Measurements from ENCODE around the gene SPHK2.
A peak's percentile ranks its signal among the peaks of the same experiment; 100 is the strongest.
"Not testable (repeated sequence)": the region's sequence is repeated elsewhere in the genome, so short reads cannot be mapped to it uniquely, and the experiment has no call there.

Gene SPHK2

GRCh38 chr19:48625891-48626327 lies 6.6 kb downstream of the SPHK2 start:
- Histone ChIP-seq H3K4me3 (ENCODE audit: low read length in 2 of 2) (no peak overlapping the region), H3K36me3 (ENCODE audit: control insufficient read depth in 2 of 2, insufficient read depth in 2 of 2, low read length in 2 of 2) (peaks cover 0 to 3% of the 10 kb centered on the region in 2 donors), H3K4me1 (ENCODE audit: control insufficient read depth, insufficient read depth, low read length) (peaks cover 43% of the 10 kb centered on the region), H3K9me3 (ENCODE audit: control insufficient read depth in 2 of 2, low read length in 2 of 2) (no peaks in the 10 kb centered on the region), H3K27ac (ENCODE audit: low read length) (no peak overlapping the region), H3K27me3 (ENCODE audit: control insufficient read depth in 1 of 2, insufficient read depth in 2 of 2, low read length in 2 of 2) (no peaks in the 10 kb centered on the region), H3K9ac (ENCODE audit: low read length in 2 of 2) (no peak overlapping the region)

DNA sequence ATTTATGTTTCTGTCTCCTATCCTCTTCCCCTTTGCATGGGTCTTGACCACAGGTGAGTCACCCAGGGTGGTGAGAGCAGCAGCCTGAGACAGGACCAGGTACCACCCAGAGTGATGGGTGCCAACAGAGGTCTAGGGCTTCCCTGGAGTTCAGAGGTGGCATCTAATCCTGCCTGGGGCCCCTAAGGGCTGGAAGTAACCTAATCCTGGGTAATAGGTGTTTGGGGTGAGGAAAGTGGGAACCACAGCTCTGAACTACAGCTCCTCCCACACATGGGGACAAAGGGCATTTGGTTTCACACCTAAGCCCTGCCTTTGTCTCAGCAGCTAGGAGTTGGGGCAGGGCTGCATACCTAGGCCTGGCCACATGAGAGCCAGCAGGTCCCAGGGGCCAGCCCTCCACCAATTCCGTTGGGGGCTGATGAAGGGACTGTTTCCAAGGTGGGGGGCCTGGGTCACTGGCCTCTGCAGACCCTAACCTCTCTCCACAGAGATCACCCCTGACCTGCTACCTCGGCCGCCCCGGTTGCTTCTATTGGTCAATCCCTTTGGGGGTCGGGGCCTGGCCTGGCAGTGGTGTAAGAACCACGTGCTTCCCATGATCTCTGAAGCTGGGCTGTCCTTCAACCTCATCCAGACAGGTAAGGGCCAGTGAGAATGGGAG lies 8.0 kb downstream of the SPHK2 start:
- no peak overlapping the region for H3K9ac ChIP-seq (ENCODE audit: low read length in 2 of 2)
- H3K9me3 ChIP-seq (ENCODE audit: control insufficient read depth in 2 of 2, low read length in 2 of 2), result no peaks in the 10 kb centered on the region
- peaks cover 0 to 10% of the 10 kb centered on the region in 2 donors for H3K36me3 ChIP-seq (ENCODE audit: control insufficient read depth in 2 of 2, insufficient read depth in 2 of 2, low read length in 2 of 2)
- H3K27ac ChIP-seq (ENCODE audit: low read length), result no peak overlapping the region
- H3K27me3 ChIP-seq (ENCODE audit: control insufficient read depth in 1 of 2, insufficient read depth in 2 of 2, low read length in 2 of 2), result no peaks in the 10 kb centered on the region
- H3K4me3 ChIP-seq (ENCODE audit: low read length in 2 of 2), result no peak overlapping the region
- H3K4me1 ChIP-seq (ENCODE audit: control insufficient read depth, insufficient read depth, low read length), result peaks cover 52% of the 10 kb centered on the region

GRCh38 chr19:48627865-48628314 lies 8.6 kb downstream of the SPHK2 start:
- no peak overlapping the region for H3K4me3 ChIP-seq (ENCODE audit: low read length in 2 of 2)
- no peaks in the 10 kb centered on the region for H3K27me3 ChIP-seq (ENCODE audit: control insufficient read depth in 1 of 2, insufficient read depth in 2 of 2, low read length in 2 of 2)
- no peak overlapping the region for H3K9ac ChIP-seq (ENCODE audit: low read length in 2 of 2)
- H3K27ac ChIP-seq (ENCODE audit: low read length), result no peak overlapping the region
- H3K36me3 ChIP-seq (ENCODE audit: control insufficient read depth in 2 of 2, insufficient read depth in 2 of 2, low read length in 2 of 2), result peaks cover 0 to 15% of the 10 kb centered on the region in 2 donors
- H3K4me1 ChIP-seq (ENCODE audit: control insufficient read depth, insufficient read depth, low read length), result peaks cover 55% of the 10 kb centered on the region
- H3K9me3 ChIP-seq (ENCODE audit: control insufficient read depth in 2 of 2, low read length in 2 of 2), result no peaks in the 10 kb centered on the region

GRCh38 chr19:48628486-48629296 lies 9.4 kb downstream of the SPHK2 start:
- Histone ChIP-seq H3K9ac (ENCODE audit: low read length in 2 of 2) (no peak overlapping the region), H3K4me3 (ENCODE audit: low read length in 2 of 2) (no peak overlapping the region), H3K9me3 (ENCODE audit: control insufficient read depth in 2 of 2, low read length in 2 of 2) (no peaks in the 10 kb centered on the region), H3K27ac (ENCODE audit: low read length) (peak overlapping the region; percentile 74), H3K4me1 (ENCODE audit: control insufficient read depth, insufficient read depth, low read length) (peaks cover 57% of the 10 kb centered on the region), H3K36me3 (ENCODE audit: control insufficient read depth in 2 of 2, insufficient read depth in 2 of 2, low read length in 2 of 2) (peaks cover 0 to 20% of the 10 kb centered on the region in 2 donors), H3K27me3 (ENCODE audit: control insufficient read depth in 1 of 2, insufficient read depth in 2 of 2, low read length in 2 of 2) (no peaks in the 10 kb centered on the region)

- Histone ChIP-seq H3K27ac (ENCODE audit: low read length) (peak overlapping the region; percentile 74), H3K36me3 (ENCODE audit: control insufficient read depth in 2 of 2, insufficient read depth in 2 of 2, low read length in 2 of 2) (peaks cover 0 to 20% of the 10 kb centered on the region in 2 donors), H3K9ac (ENCODE audit: low read length in 2 of 2) (no peak overlapping the region), H3K4me3 (ENCODE audit: low read length in 2 of 2) (no peak overlapping the region), H3K9me3 (ENCODE audit: control insufficient read depth in 2 of 2, low read length in 2 of 2) (no peaks in the 10 kb centered on the region), H3K27me3 (ENCODE audit: control insufficient read depth in 1 of 2, insufficient read depth in 2 of 2, low read length in 2 of 2) (no peaks in the 10 kb centered on the region), H3K4me1 (ENCODE audit: control insufficient read depth, insufficient read depth, low read length) (peaks cover 57% of the 10 kb centered on the region)
Measured at GRCh38 chr19:48629297-48629598, 9.9 kb downstream of the SPHK2 start.

GRCh38 chr19:48629599-48630295 lies 10.4 kb downstream of the SPHK2 start:
- Histone ChIP-seq H3K9ac (ENCODE audit: low read length in 2 of 2) (no peak overlapping the region), H3K27me3 (ENCODE audit: control insufficient read depth in 1 of 2, insufficient read depth in 2 of 2, low read length in 2 of 2) (no peaks in the 10 kb centered on the region), H3K27ac (ENCODE audit: low read length) (peak overlapping the region; percentile 74), H3K9me3 (ENCODE audit: control insufficient read depth in 2 of 2, low read length in 2 of 2) (no peaks in the 10 kb centered on the region), H3K4me1 (ENCODE audit: control insufficient read depth, insufficient read depth, low read length) (peaks cover 56% of the 10 kb centered on the region), H3K36me3 (ENCODE audit: control insufficient read depth in 2 of 2, insufficient read depth in 2 of 2, low read length in 2 of 2) (peaks cover 0 to 20% of the 10 kb centered on the region in 2 donors), H3K4me3 (ENCODE audit: low read length in 2 of 2) (peak overlapping the region in 1 of 2 donors; percentile 15)

GRCh38 chr19:48630296-48631063 lies 11.2 kb downstream of the SPHK2 start:
- H3K9ac ChIP-seq (ENCODE audit: low read length in 2 of 2), result peak overlapping the region; percentile 21 to 33
- peaks cover 57% of the 10 kb centered on the region for H3K4me1 ChIP-seq (ENCODE audit: control insufficient read depth, insufficient read depth, low read length)
- H3K27me3 ChIP-seq (ENCODE audit: control insufficient read depth in 1 of 2, insufficient read depth in 2 of 2, low read length in 2 of 2), result no peaks in the 10 kb centered on the region
- peaks cover 0 to 20% of the 10 kb centered on the region in 2 donors for H3K36me3 ChIP-seq (ENCODE audit: control insufficient read depth in 2 of 2, insufficient read depth in 2 of 2, low read length in 2 of 2)
- peak overlapping the region in 1 of 2 donors; percentile 40 for H3K4me3 ChIP-seq (ENCODE audit: low read length in 2 of 2)
- no peaks in the 10 kb centered on the region for H3K9me3 ChIP-seq (ENCODE audit: control insufficient read depth in 2 of 2, low read length in 2 of 2)
- H3K27ac ChIP-seq (ENCODE audit: low read length), result peak overlapping the region; percentile 74

DNA sequence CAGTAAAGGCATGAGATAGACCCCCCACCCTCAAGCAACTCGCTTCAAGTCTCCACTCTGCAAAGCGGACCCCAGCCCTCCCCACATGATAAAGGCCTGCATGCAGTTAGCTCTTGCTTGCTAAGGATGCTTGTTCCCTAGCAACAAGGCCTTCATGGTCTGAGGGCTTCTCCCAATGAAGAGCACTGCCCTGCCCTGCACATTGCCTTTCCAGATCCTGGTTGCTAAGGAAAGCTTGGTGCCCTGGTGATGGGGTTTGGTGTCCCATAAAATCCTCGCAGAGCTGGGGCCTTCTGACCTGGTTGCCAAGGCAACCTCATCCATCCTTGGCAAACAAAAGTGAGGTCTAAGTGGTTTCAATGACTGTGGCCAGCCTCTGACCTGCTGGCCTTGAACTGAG lies 11.9 kb downstream of the SPHK2 start:
- peaks cover 0 to 20% of the 10 kb centered on the region in 2 donors for H3K36me3 ChIP-seq (ENCODE audit: control insufficient read depth in 2 of 2, insufficient read depth in 2 of 2, low read length in 2 of 2)
- no peaks in the 10 kb centered on the region for H3K9me3 ChIP-seq (ENCODE audit: control insufficient read depth in 2 of 2, low read length in 2 of 2)
- H3K27ac ChIP-seq (ENCODE audit: low read length), result peak overlapping the region; percentile 74
- peak overlapping the region in 1 of 2 donors; percentile 21 for H3K9ac ChIP-seq (ENCODE audit: low read length in 2 of 2)
- H3K4me3 ChIP-seq (ENCODE audit: low read length in 2 of 2), result peak overlapping the region in 1 of 2 donors; percentile 29
- peaks cover 57% of the 10 kb centered on the region for H3K4me1 ChIP-seq (ENCODE audit: control insufficient read depth, insufficient read depth, low read length)
- no peaks in the 10 kb centered on the region for H3K27me3 ChIP-seq (ENCODE audit: control insufficient read depth in 1 of 2, insufficient read depth in 2 of 2, low read length in 2 of 2)

GRCh38 chr19:48632286-48632685 lies 13.0 kb downstream of the SPHK2 start:
- not testable (repeated sequence) for H3K9ac ChIP-seq (ENCODE audit: low read length in 2 of 2)
- peaks cover 64% of the 10 kb centered on the region for H3K4me1 ChIP-seq (ENCODE audit: control insufficient read depth, insufficient read depth, low read length)

GRCh38 chr19:48632692-48633147 lies 13.4 kb downstream of the SPHK2 start:
- H3K9me3 ChIP-seq (ENCODE audit: control insufficient read depth in 2 of 2, low read length in 2 of 2), result no peaks in the 10 kb centered on the region
- H3K4me1 ChIP-seq (ENCODE audit: control insufficient read depth, insufficient read depth, low read length), result peaks cover 64% of the 10 kb centered on the region
- no peaks in the 10 kb centered on the region for H3K27me3 ChIP-seq (ENCODE audit: control insufficient read depth in 1 of 2, insufficient read depth in 2 of 2, low read length in 2 of 2)
- H3K9ac ChIP-seq (ENCODE audit: low read length in 2 of 2), result peak overlapping the region; percentile 29 to 44
- H3K36me3 ChIP-seq (ENCODE audit: control insufficient read depth in 2 of 2, insufficient read depth in 2 of 2, low read length in 2 of 2), result peaks cover 0 to 20% of the 10 kb centered on the region in 2 donors
- peak overlapping the region; percentile 91 for H3K27ac ChIP-seq (ENCODE audit: low read length)
- peak overlapping the region in 1 of 2 donors; percentile 29 for H3K4me3 ChIP-seq (ENCODE audit: low read length in 2 of 2)

More at GRCh38 chr19:48632286-48632685, 13.0 kb downstream of the SPHK2 start:
- H3K27ac ChIP-seq (ENCODE audit: low read length), result peak overlapping the region; percentile 91
- H3K4me3 ChIP-seq (ENCODE audit: low read length in 2 of 2); H3K9me3 ChIP-seq (ENCODE audit: control insufficient read depth in 2 of 2, low read length in 2 of 2); H3K27me3 ChIP-seq (ENCODE audit: control insufficient read depth in 1 of 2, insufficient read depth in 2 of 2, low read length in 2 of 2): not testable (repeated sequence)
- H3K36me3 ChIP-seq (ENCODE audit: control insufficient read depth in 2 of 2, insufficient read depth in 2 of 2, low read length in 2 of 2), result peaks cover 0 to 20% of the 10 kb centered on the region in 2 donors
